GM21825 (cell line): ENCODE measurements around the gene NOP10.
"Not testable (repeated sequence)": the region's sequence is repeated elsewhere in the genome, so short reads cannot be mapped to it uniquely, and the experiment has no call there.

ENCODE experiments used
- ATAC-seq: cut with Tn5 transposase; IDR thresholded peaks from one replicate; pipeline ENCODE4 v1.9.1; 2021; ENCODE audit warnings: mild to moderate bottlenecking, moderate library complexity; ENCODE audit not compliant: unreplicated experiment

NOP10 gene

GRCh38 chr15:34359416-34359815, 16.5 kb upstream of the NOP10 start:
- no peak for ATAC-seq

GRCh38 chr15:34358948-34359347, 16.0 kb upstream of the NOP10 start:
- ATAC-seq: no peak

- ATAC-seq: no peak
Measured at GRCh38 chr15:34358367-34358766, 15.4 kb upstream of the NOP10 start.

- no peak for ATAC-seq
Measured at GRCh38 chr15:34357653-34358052, 14.7 kb upstream of the NOP10 start.

- no peak for ATAC-seq
Measured at GRCh38 chr15:34355241-34355640, 12.3 kb upstream of the NOP10 start.

- ATAC-seq: no peak
Measured at GRCh38 chr15:34354286-34354685, 11.3 kb upstream of the NOP10 start.

- ATAC-seq: no peak
Measured at GRCh38 chr15:34353627-34354026, 10.7 kb upstream of the NOP10 start.

- not testable (repeated sequence) for ATAC-seq
Measured at GRCh38 chr15:34352996-34353395, 10.1 kb upstream of the NOP10 start.

- no peak for ATAC-seq
Measured at GRCh38 chr15:34349769-34350168, 6.8 kb upstream of the NOP10 start.

GRCh38 chr15:34348735-34349300, 5.9 kb upstream of the NOP10 start:
- no peak for ATAC-seq

GRCh38 chr15:34347951-34348638, 5.2 kb upstream of the NOP10 start:
- no peak for ATAC-seq

- not testable (repeated sequence) for ATAC-seq
Measured at GRCh38 chr15:34342213-34342736, 661 bp downstream of the NOP10 start.

GRCh38 chr15:34341381-34342212, 1.3 kb downstream of the NOP10 start:
- no peak for ATAC-seq

GRCh38 chr15:34339946-34340345, 3.0 kb downstream of the NOP10 start:
- ATAC-seq: no peak

GRCh38 chr15:34338347-34338746, 4.6 kb downstream of the NOP10 start:
- no peak for ATAC-seq

GRCh38 chr15:34337557-34338306, 5.2 kb downstream of the NOP10 start, which contains the start of gene SLC12A6:
SLC12A6 (minus strand) TSS chr15:34337781; CDS start chr15:34336680, 1,101 bp downstream.
- ATAC-seq: peak; percentile 72

GRCh38 chr15:34336991-34337556, 5.9 kb downstream of the NOP10 start:
- peak; percentile 7 for ATAC-seq

GRCh38 chr15:34336231-34336990, 6.5 kb downstream of the NOP10 start:
- no peak for ATAC-seq

- ATAC-seq: no peak
Measured at GRCh38 chr15:34335176-34336032, 7.5 kb downstream of the NOP10 start.
